Stimulated activated naive CD4-positive, alpha-beta T cell treated with Interleukin-2 at 50 U/mL for 16 hours (primary cell): ENCODE results near the gene TRIM43.
"Not testable (repeated sequence)": the region's sequence is repeated elsewhere in the genome, so short reads cannot be mapped to it uniquely, and the experiment has no call there.

Source experiments
- DNase-seq: peaks from one replicate; lab custom pipeline; 2025; lab: John Stamatoyannopoulos, UW

TRIM43 gene

GRCh38 chr2:95591701-95592100 lies at the start of gene TRIM43:
TSS of gene TRIM43 (plus strand) at chr2:95592001. CDS start at chr2:95594024, 2,023 bp downstream.
- not testable (repeated sequence) for DNase-seq

GRCh38 chr2:95551055-95551568 lies 40.7 kb upstream of the TRIM43 start:
- DNase-seq = no peak

- DNase-seq = no peak
Measured at GRCh38 chr2:95552911-95553310, 38.9 kb upstream of the TRIM43 start.

GRCh38 chr2:95569170-95569569 lies 22.6 kb upstream of the TRIM43 start:
- DNase-seq = no peak

GRCh38 chr2:95573866-95574265 lies 17.9 kb upstream of the TRIM43 start:
- DNase-seq = no peak

- DNase-seq = no peak
Measured at GRCh38 chr2:95574506-95574905, 17.3 kb upstream of the TRIM43 start.

GRCh38 chr2:95575857-95576256 lies 15.9 kb upstream of the TRIM43 start:
- DNase-seq = no peak

- DNase-seq = no peak
Measured at GRCh38 chr2:95578539-95578938, 13.3 kb upstream of the TRIM43 start.

- DNase-seq = not testable (repeated sequence)
Measured at GRCh38 chr2:95583545-95583944, 8.3 kb upstream of the TRIM43 start.

- not testable (repeated sequence) for DNase-seq
Measured at GRCh38 chr2:95584321-95584720, 7.5 kb upstream of the TRIM43 start.

- DNase-seq = not testable (repeated sequence)
Measured at GRCh38 chr2:95589777-95590536, 1.8 kb upstream of the TRIM43 start.

- not testable (repeated sequence) for DNase-seq
Measured at GRCh38 chr2:95592973-95593372, 1.2 kb downstream of the TRIM43 start.

GRCh38 chr2:95595012-95595411 lies 3.2 kb downstream of the TRIM43 start:
- not testable (repeated sequence) for DNase-seq

GRCh38 chr2:95601301-95601700 lies 9.5 kb downstream of the TRIM43 start:
- DNase-seq = not testable (repeated sequence)

GRCh38 chr2:95602146-95602545 lies 10.3 kb downstream of the TRIM43 start:
- not testable (repeated sequence) for DNase-seq

- DNase-seq = not testable (repeated sequence)
Measured at GRCh38 chr2:95608356-95608755, 16.6 kb downstream of the TRIM43 start.

- DNase-seq = not testable (repeated sequence)
Measured at GRCh38 chr2:95609764-95610163, 18.0 kb downstream of the TRIM43 start.

GRCh38 chr2:95613048-95613447 lies 21.2 kb downstream of the TRIM43 start:
- not testable (repeated sequence) for DNase-seq

GRCh38 chr2:95622728-95623127 lies 30.9 kb downstream of the TRIM43 start:
- DNase-seq = not testable (repeated sequence)

GRCh38 chr2:95630987-95631386 lies 39.2 kb downstream of the TRIM43 start:
- not testable (repeated sequence) for DNase-seq

- DNase-seq = not testable (repeated sequence)
Measured at GRCh38 chr2:95633626-95634259, 41.9 kb downstream of the TRIM43 start.

GRCh38 chr2:95640515-95641288 lies 48.9 kb downstream of the TRIM43 start:
- not testable (repeated sequence) for DNase-seq

- DNase-seq = not testable (repeated sequence)
Measured at GRCh38 chr2:95641289-95641575, 49.4 kb downstream of the TRIM43 start.
